Activated CD8-positive, alpha-beta memory T cell treated with anti-CD3 and anti-CD28 coated beads, Interleukin-2, amount 50 U/mL, for 4 hours (primary cell): ENCODE data around the gene TAX1BP1.
A peak's percentile ranks its signal among the peaks of the same experiment; 100 is the strongest.

Source experiments
- DNase-seq: peaks from one replicate; pipeline ENCODE4 v3.0.0-alpha.2; 2020

TAX1BP1 gene

GRCh38 chr7:27739909-27740448 is at the start of gene TAX1BP1:
TSS of gene TAX1BP1 (plus strand) at chr7:27740162. CDS start at chr7:27748525, 8,363 bp downstream.
- peak; percentile 97 for DNase-seq

DNA sequence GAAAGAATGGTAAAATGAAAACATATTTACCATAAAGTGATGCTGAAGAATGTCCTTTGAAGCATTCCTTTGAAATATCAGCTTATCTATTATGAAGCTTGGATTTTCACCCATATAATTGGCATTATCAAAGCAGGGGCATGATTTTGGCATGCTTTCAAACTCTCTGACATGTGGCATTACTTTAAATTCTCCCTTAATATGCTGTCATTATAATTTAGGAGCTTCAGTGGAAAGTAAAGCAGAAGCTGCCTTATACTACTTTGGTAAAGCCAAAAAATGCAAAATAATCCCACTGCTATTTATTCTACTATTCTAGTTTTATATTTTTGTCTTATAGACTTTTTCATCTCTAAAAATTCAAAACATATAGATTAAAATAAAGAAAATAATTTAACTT is 49.3 kb upstream of the TAX1BP1 start:
- DNase-seq, result no peak

GRCh38 chr7:27693794-27694193 is 46.2 kb upstream of the TAX1BP1 start:
- DNase-seq, result no peak

- DNase-seq, result no peak
Measured at GRCh38 chr7:27695096-27695495, 44.9 kb upstream of the TAX1BP1 start.

GRCh38 chr7:27697861-27698430 is 42.0 kb upstream of the TAX1BP1 start:
- no peak for DNase-seq

- no peak for DNase-seq
Measured at GRCh38 chr7:27699751-27700150, 40.2 kb upstream of the TAX1BP1 start.

GRCh38 chr7:27700501-27700900 is 39.5 kb upstream of the TAX1BP1 start:
- DNase-seq, result no peak

DNA sequence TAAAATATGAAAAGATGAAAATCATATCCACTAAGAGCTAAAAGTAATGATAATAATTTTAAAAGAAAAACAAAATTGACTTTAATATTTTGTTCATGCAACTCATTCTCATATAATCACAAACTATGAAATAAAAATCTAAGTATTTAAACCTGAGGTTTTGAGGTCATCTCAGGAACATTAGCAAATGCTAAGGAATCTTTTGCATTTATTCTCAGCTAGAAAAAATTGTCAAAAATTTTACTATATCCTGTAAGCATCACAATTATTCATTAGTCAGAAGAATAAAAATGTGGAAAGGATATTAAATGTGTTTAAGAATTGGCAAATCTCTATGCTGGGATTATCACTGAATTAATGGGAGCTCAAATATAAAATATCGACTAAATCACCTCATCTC is 36.8 kb upstream of the TAX1BP1 start:
- DNase-seq, result no peak

- DNase-seq, result no peak
Measured at GRCh38 chr7:27704422-27705199, 35.4 kb upstream of the TAX1BP1 start.

DNA sequence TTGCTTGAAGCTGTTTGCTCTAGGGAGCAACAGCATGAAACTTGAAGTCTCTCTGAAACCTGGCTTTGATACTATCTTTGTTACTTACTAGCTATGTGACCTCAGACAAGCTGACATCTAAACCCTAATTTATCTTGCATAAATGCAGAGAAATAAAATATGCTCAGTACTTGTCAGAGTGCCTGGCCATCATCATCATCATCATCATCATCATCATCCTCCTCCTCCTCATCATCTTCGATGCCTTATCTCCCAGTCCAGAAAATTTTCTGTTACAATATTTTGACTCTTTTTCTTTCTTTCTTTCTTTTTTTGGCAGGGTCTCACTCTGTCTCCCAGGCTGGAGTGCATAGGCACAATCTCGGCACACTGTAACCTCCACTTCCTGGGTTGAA is 34.8 kb upstream of the TAX1BP1 start:
- no peak for DNase-seq

- no peak for DNase-seq
Measured at GRCh38 chr7:27708485-27708884, 31.5 kb upstream of the TAX1BP1 start.

GRCh38 chr7:27709137-27710075 is 30.6 kb upstream of the TAX1BP1 start:
- DNase-seq, result no peak

DNA sequence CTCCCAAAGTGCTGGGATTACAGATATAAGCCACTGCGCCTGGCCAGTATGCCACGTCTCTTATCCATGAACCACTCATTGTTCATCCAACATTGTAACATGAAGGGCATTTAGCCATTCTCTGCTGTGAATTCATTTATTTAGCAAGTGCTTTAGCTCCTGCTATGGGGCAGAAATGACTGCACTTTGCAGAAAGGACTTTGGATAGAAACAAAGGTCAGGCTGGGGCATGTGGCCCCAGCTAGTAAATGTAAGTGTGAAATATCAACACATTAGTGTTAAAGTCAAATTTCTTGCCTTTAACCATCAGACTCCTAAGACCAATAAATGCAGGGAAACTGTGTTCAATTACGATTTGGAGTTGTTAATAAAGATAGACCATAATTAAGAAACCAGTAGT is 27.7 kb upstream of the TAX1BP1 start:
- no peak for DNase-seq

DNA sequence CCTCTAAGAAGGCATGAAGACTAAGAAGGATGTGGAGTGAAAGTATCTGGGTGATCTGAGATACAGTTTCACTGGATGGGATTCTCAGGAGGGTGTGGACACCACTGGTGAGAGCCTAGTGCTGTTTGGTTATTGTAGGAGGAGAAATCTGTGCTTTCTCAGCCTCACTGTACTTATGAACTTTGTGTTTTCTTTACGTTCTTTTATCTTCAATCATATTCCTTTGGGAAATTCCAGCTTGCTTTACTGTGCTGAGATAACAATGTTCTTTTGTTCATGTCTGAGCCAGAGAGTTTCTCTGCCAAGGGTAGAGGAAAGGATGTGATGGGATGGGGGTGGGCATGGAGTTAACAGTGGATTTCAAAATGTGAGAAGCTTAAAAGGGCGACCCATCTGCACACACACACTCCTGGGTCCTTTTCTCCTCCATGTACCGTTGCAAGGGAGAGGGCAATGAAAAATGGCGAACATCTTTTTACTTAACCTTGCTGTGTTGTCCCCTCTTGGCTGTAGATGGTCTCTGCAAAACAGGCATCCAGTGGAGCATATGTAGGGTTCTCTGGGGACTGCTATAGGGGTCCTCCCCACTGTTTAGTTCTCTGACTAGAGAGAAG is 25.0 kb upstream of the TAX1BP1 start:
- DNase-seq, result no peak

DNA sequence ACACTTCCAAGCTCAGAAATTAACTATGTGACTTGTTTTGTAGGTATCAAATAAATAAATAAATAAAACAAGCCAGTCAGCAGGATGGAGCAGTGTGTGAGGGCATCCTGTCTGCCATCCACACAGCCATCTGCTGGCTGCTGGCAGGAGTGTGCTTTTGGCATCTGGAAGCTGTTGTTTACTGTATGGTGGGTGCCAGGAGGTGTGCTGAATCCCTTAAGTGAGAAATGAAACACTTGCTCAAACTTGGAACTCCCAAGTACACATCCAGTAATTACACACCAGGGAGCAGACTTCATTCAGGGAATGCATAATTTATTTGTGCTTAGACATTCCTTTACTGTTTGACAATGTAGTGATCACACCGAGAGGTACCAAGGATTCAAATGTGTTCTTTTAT is 16.9 kb upstream of the TAX1BP1 start:
- DNase-seq, result no peak

- no peak for DNase-seq
Measured at GRCh38 chr7:27727058-27727457, 12.9 kb upstream of the TAX1BP1 start.

DNA sequence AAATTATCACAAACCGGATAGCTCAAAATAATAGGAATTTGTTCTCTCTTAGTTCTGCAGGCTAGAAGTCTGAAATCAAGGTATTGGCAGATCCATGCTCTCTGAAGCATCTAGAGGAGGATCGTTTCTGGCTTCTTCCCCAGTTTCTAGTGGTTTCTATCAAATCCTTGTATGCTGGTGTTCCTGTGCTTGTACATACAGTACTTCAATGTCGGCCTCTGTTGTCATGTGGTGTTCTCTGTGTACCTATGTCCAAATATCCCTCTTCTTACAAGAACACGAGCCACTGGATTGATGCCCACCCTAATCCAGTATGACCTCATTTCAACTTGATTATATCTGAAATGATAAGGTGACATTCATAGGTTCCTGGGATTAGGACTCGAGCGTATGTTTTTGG is 9.8 kb upstream of the TAX1BP1 start:
- DNase-seq, result no peak

GRCh38 chr7:27734583-27734982 is 5.4 kb upstream of the TAX1BP1 start:
- no peak for DNase-seq

DNA sequence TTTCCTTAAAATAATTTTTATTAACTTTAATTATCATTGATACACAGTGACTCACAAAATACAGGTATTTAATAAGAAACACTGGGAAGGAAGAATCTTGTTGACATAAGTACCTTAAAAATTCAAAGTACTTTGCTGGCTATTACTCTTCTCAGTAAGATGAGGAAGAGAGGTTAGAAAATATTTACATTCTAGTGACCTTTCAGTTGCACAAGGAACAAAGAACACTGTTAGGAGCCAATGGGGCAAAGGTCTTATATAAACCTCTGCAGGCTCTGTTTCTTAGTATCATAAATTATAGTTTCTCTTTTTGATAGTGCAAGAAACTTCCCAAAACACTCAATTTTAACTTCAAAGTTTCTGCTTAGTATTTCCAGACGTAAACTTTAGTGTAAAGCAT is 4.8 kb upstream of the TAX1BP1 start:
- DNase-seq, result no peak

- DNase-seq, result no peak
Measured at GRCh38 chr7:27735831-27736230, 4.1 kb upstream of the TAX1BP1 start.

DNA sequence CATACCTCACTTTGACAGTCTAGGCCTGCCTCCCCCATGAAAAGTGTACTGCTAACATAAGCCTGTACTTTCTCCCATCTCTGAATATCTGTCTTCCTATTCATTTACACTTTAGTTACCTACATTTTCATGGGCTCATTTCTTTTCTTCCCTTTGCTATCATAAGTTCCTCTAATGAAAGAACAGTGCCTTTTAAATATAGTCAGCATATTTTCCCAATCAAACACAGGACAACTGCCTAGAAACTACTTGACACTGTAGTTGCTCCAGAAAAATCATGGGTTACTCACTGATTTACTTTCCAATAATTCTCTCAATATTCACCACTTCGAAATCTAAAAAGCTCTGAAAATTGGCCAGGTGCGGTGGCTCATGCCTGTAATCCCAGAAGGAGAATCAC is 2.8 kb upstream of the TAX1BP1 start:
- no peak for DNase-seq

DNA sequence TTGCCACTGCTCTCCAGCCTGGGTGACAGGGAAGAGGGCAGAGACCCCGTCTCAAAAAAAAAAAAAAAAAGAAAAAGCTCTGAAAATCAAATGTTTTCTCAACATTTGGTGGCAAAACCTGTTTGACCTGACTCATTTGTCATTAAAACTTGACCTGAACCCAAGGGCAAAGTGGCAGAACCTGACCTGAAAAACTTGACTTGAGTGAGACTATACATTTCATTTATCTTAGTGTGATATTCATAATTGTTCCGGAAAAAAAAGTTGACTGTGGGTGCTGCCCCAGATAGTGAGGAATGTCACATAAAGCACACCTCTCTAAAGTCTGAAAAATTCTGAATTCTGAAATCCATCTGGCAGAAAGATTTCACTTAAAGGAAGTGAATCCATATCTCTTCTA is 2.3 kb upstream of the TAX1BP1 start:
- DNase-seq, result no peak

GRCh38 chr7:27739301-27739908 is 557 bp upstream of the TAX1BP1 start:
- DNase-seq, result no peak
